H1 (cell line): ENCODE data around the gene CD47. TPM values are rescaled to one million over a fixed set of nuclear protein-coding genes. Genes with fewer than 3 reads are reported as not detected.

Experiments used
- CTCF ChIA-PET: fragments of 300-600 bp; sonication (Branson Sonifier 250); formaldehyde crosslinking; loops from one replicate; lab custom pipeline; 2021; ENCODE audit not compliant: partially characterized antibody; lab: Charles Lee
- POLR2A ChIA-PET: fragments of 300-600 bp; sonication (Branson Sonifier 250); formaldehyde crosslinking; loops from one replicate; lab custom pipeline; 2021; ENCODE audit warnings: inconsistent platforms; ENCODE audit not compliant: partially characterized antibody; lab: Charles Lee
- DNase-seq, 2 experiments: peaks; one replicate each; pipeline versions ENCODE4 v3.0.0 to v3.0.0-alpha.2; 2010 to 2022; ENCODE audit warnings: low spot score in 2 of 2, low read depth in 1 of 2, mixed read lengths in 1 of 2
- FAIRE-seq: peaks from 2 replicates; lab custom pipeline; 2011; peaks lifted over from hg19 to GRCh38; lab: Jason Lieb, UNC
- H2AFZ ChIP-seq: 2 replicates; pipeline ENCODE4 v1.8.1; 2012; ENCODE audit warnings: low read length, inconsistent platforms
- H2AK5ac ChIP-seq: 2 replicates; pipeline ENCODE4 v1.6.1; 2013; ENCODE audit warnings: low read depth, low read length
- H2BK120ac ChIP-seq: replicated peaks from 2 replicates; pipeline ENCODE3; 2013; ENCODE audit warnings: low read depth, low read length, inconsistent platforms
- H2BK12ac ChIP-seq: 2 replicates; pipeline ENCODE4 v1.6.1; 2013; ENCODE audit warnings: low read depth, low read length
- H2BK15ac ChIP-seq: 2 replicates; pipeline ENCODE4 v1.6.1; 2013; ENCODE audit warnings: low read length
- H2BK20ac ChIP-seq: 2 replicates; pipeline ENCODE4 v1.6.1; 2013; ENCODE audit warnings: low read length
- H2BK5ac ChIP-seq: 2 replicates; pipeline ENCODE4 v1.6.1; 2013; ENCODE audit warnings: low read depth, low read length
- H3K14ac ChIP-seq: 2 replicates; pipeline ENCODE4 v1.6.1; 2013; ENCODE audit warnings: inconsistent platforms; ENCODE audit not compliant: insufficient read length
- H3K18ac ChIP-seq: 2 replicates; pipeline ENCODE4 v1.6.1; 2013; ENCODE audit warnings: low read length; ENCODE audit errors: extremely low read depth
- H3K23ac ChIP-seq: 2 replicates; pipeline ENCODE4 v1.6.1; 2013; ENCODE audit warnings: inconsistent platforms; ENCODE audit not compliant: insufficient read length
- H3K23me2 ChIP-seq: 2 replicates; pipeline ENCODE4 v1.6.1; 2013; ENCODE audit warnings: low read depth, low read length
- H3K27ac ChIP-seq: 2 replicates; pipeline ENCODE4 v1.6.1; 2011; ENCODE audit warnings: low read depth, low read length, inconsistent platforms
- H3K27me3 ChIP-seq, 4 experiments: replicated peaks in 1 of 4; 1 replicate in 1 of 4; 2 replicates in 3 of 4; pipeline versions ENCODE4 v1.6.1 to v1.8.1; 2011 to 2013; ENCODE audit warnings: low read length in 3 of 4, mild to moderate bottlenecking in 3 of 4, inconsistent platforms in 2 of 4, mixed read lengths in 2 of 4, moderate library complexity in 1 of 4; ENCODE audit not compliant: control insufficient read depth in 3 of 4, insufficient read depth in 3 of 4; ENCODE audit errors: extremely low read depth in 1 of 4
- H3K36me3 ChIP-seq, 4 experiments: 2 replicates each; pipeline versions ENCODE4 v1.6.1 to v1.8.1; 2011 to 2013; ENCODE audit warnings: mild to moderate bottlenecking in 4 of 4, low read length in 3 of 4, moderate library complexity in 2 of 4, control low read depth in 1 of 4, inconsistent platforms in 1 of 4; ENCODE audit not compliant: insufficient read depth in 4 of 4, control insufficient read depth in 2 of 4
- H3K4ac ChIP-seq: replicated peaks from 2 replicates; pipeline ENCODE3; 2013; ENCODE audit warnings: low read length, low read depth, mixed read lengths, inconsistent platforms; ENCODE audit not compliant: insufficient read length
- H3K4me1 ChIP-seq, 4 experiments: replicated peaks in 1 of 4; 1 replicate in 1 of 4; 2 replicates in 3 of 4; pipeline versions ENCODE4 v1.6.1 to v1.8.1; 2011 to 2013; ENCODE audit warnings: low read length in 3 of 4, inconsistent platforms in 2 of 4, mixed read lengths in 1 of 4; ENCODE audit not compliant: insufficient read depth in 4 of 4, control insufficient read depth in 3 of 4
- H3K4me2 ChIP-seq, 2 experiments: 2 replicates each; pipeline versions ENCODE4 v1.6.1 to v1.8.1; 2011 to 2013; ENCODE audit warnings: low read depth in 2 of 2, low read length in 2 of 2, control low read depth in 1 of 2, inconsistent platforms in 1 of 2, mild to moderate bottlenecking in 1 of 2; ENCODE audit not compliant: insufficient read depth in 1 of 2
- H3K4me3 ChIP-seq, 4 experiments: fragments of 200-600, 300-600 bp in 1 of 4; sonication (generic), shearing (Covaris generic), sonication (Bioruptor Twin) in 1 of 4; 2 replicates each; pipeline versions ENCODE4 v1.5.1 to v1.8.1; 2011 to 2016; ENCODE audit warnings: low read length in 4 of 4, low read depth in 3 of 4, control low read depth in 2 of 4, inconsistent platforms in 2 of 4, mild to moderate bottlenecking in 2 of 4, mixed read lengths in 1 of 4, moderate library complexity in 1 of 4; ENCODE audit not compliant: insufficient read depth in 2 of 4; ENCODE audit errors: extremely low read depth in 1 of 4
- H3K56ac ChIP-seq: replicated peaks from 2 replicates; pipeline ENCODE3; 2013; ENCODE audit warnings: low read depth, mild to moderate bottlenecking, mixed read lengths, low read length, inconsistent platforms; ENCODE audit not compliant: insufficient read length
- H3K79me1 ChIP-seq: 2 replicates; pipeline ENCODE4 v1.6.1; 2013; ENCODE audit warnings: low read depth, low read length, control low read depth
- H3K79me2 ChIP-seq, 2 experiments: 2 replicates each; pipeline versions ENCODE4 v1.6.1 to v1.8.1; 2012 to 2013; ENCODE audit warnings: low read length in 2 of 2, mild to moderate bottlenecking in 2 of 2, inconsistent platforms in 1 of 2; ENCODE audit not compliant: insufficient read depth in 2 of 2, control insufficient read depth in 1 of 2
- H3K9ac ChIP-seq, 4 experiments: replicated peaks in 1 of 4; 1 replicate in 1 of 4; 2 replicates in 3 of 4; pipeline versions ENCODE4 v1.6.1 to v1.8.1; 2011 to 2013; ENCODE audit warnings: low read depth in 3 of 4, low read length in 3 of 4, control low read depth in 2 of 4, mild to moderate bottlenecking in 2 of 4, moderate library complexity in 2 of 4, inconsistent platforms in 1 of 4; ENCODE audit errors: extremely low read depth in 1 of 4
- H3K9me3 ChIP-seq, 2 experiments: 2 replicates each; pipeline versions ENCODE4 v1.6.1 to v1.8.1; 2012 to 2013; ENCODE audit warnings: mild to moderate bottlenecking in 2 of 2, moderate library complexity in 2 of 2, control low read depth in 1 of 2, inconsistent platforms in 1 of 2, low read depth in 1 of 2, low read length in 1 of 2, mixed read lengths in 1 of 2; ENCODE audit not compliant: insufficient read depth in 2 of 2
- H4K20me1 ChIP-seq, 2 experiments: replicated peaks in 1 of 2; 2 replicates each; pipeline versions ENCODE3 to v1.8.1; 2011 to 2013; ENCODE audit warnings: inconsistent platforms in 2 of 2, low read length in 2 of 2, mild to moderate bottlenecking in 1 of 2; ENCODE audit not compliant: insufficient read depth in 2 of 2, control insufficient read depth in 1 of 2
- H4K5ac ChIP-seq: 2 replicates; pipeline ENCODE4 v1.6.1; 2013; ENCODE audit warnings: low read length, low read depth, mixed read lengths, inconsistent platforms; ENCODE audit not compliant: insufficient read length
- H4K8ac ChIP-seq: 2 replicates; pipeline ENCODE4 v1.8.0; 2013; ENCODE audit warnings: mild to moderate bottlenecking, moderate library complexity, low read length, inconsistent platforms; ENCODE audit not compliant: insufficient read depth; ENCODE audit errors: extremely low read depth
- H4K91ac ChIP-seq: replicated peaks from 2 replicates; pipeline ENCODE3; 2013; ENCODE audit warnings: low read length, mixed read lengths, inconsistent platforms; ENCODE audit not compliant: insufficient read length
- GTF2F1 ChIP-seq: IDR thresholded peaks from 2 replicates; pipeline ENCODE4 v1.6.1; 2012; ENCODE audit warnings: low read depth, low read length, improper control_type of control experiment, borderline replicate concordance
- POLR2A ChIP-seq, 2 experiments: IDR thresholded peaks; 1 replicate in 1 of 2; 2 replicates in 1 of 2; pipeline ENCODE4 v1.6.1; 2011; ENCODE audit warnings: low read depth in 2 of 2, low read length in 2 of 2, mild to moderate bottlenecking in 2 of 2; ENCODE audit errors: control extremely low read depth in 1 of 2
- WGBS, 2 experiments: shearing (Covaris generic) in 1 of 2; methylation state at CpG; one replicate each; pipeline versions ENCODE4 v1.1.6 to v1.1.7; 2013 to 2015; ENCODE audit warnings: low lambda C conversion rate in 2 of 2, mixed read lengths in 2 of 2, inconsistent platforms in 1 of 2, low coverage in 1 of 2, missing lambda C conversion rate in 1 of 2; ENCODE audit not compliant: insufficient replicate concordance in 2 of 2, insufficient coverage in 1 of 2, insufficient read length in 1 of 2; ENCODE audit errors: extremely low coverage in 1 of 2, missing lambda C conversion rate in 1 of 2; 5-methylcytosine and 5-hydroxymethylcytosine counted together
- polyA plus RNA-seq, 7 experiments: library from polyadenylated mRNA; depleted of rRNA in 3 of 7; stranded (reverse) in 5 of 7; unstranded in 2 of 7; fragments of >200 nt in 5 of 7; fragments of 200-250 nt in 2 of 7; gene quantifications; 1 replicate in 5 of 7; 2 replicates in 1 of 7; 4 replicates in 1 of 7; pipeline versions ENCODE4 v1.2.1 to v1.2.3, GENCODE V29; 2011 to 2013; ENCODE audit warnings: missing spikeins in 2 of 7, mixed read lengths in 2 of 7
- total RNA-seq: library from RNA; stranded (reverse); fragmentation: NEBNext Ultra II Directional; extraction: Animal tissue kit (Norgen Biotek cat#: 25700); gene quantifications from 2 replicates; pipeline ENCODE4 v1.2.1, GENCODE V29; 2021

CD47 gene
- total and polyA plus RNA-seq, 2 of the 8 experiments (the other 6 are each of a cell fraction or from before 2014, with no cell fraction given): 14.4 to 19.3 TPM

DNA sequence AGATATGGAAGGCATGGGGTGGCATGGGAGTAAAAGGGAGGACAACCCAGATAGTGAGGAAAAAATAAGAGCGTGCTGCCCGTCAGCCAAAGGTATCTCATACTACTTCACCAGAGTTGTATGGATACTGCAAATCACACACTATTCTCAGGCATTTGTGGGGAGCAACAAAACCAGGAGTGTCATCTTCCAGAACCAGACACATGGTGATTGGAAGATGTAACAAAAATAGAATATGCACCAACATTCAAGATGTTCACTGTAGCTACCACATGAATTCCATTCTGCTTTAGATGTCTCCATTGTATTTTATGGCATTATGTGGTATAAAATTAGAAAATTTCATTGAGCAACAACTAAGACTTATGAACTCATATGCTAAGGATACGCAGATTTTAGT lies 34.9 kb downstream of the CD47 start:
- no peak overlapping the region for H2BK120ac ChIP-seq
- no peaks in the 10 kb centered on the region for H3K79me1 ChIP-seq
- no peak overlapping the region for H3K27ac ChIP-seq
- no peak overlapping the region for H4K5ac ChIP-seq
- H2AK5ac ChIP-seq: no peak overlapping the region
- H3K4me2 ChIP-seq: no peak overlapping the region
- no peaks in the 10 kb centered on the region for H3K27me3 ChIP-seq
- no peaks in the 10 kb centered on the region for H4K20me1 ChIP-seq
- no peak for FAIRE-seq
- H3K56ac ChIP-seq: no peak overlapping the region
- H3K23ac ChIP-seq: no peak overlapping the region
- ChIA-PET CTCF (interaction anchor here (0.6 kb wide), 1 partner anchor 377 kb away, joined by 3 read pairs; no protein-coding TSS in a partner anchor), POLR2A (no interaction called here)
- H3K36me3 ChIP-seq: no peaks in the 10 kb centered on the region
- no peak overlapping the region for H3K18ac ChIP-seq
- H3K9ac ChIP-seq: no peak overlapping the region
- H4K91ac ChIP-seq: no peak overlapping the region
- H2BK15ac ChIP-seq: no peak overlapping the region
- no peaks in the 10 kb centered on the region for H3K9me3 ChIP-seq
- no peak overlapping the region for H3K14ac ChIP-seq
- H3K4ac ChIP-seq: no peak overlapping the region
- 93% methylated on average over 3 of the region's 3 CpGs; no CpG with 5 or more reads in 1 of the 2 experiments for WGBS, 2 experiments
- no peak overlapping the region for H2BK5ac ChIP-seq
- H3K4me3 ChIP-seq: no peak overlapping the region
- H3K4me1 ChIP-seq: peaks cover 0 to 4% (median 1%) of the 10 kb centered on the region in 4 experiments; a peak in 2 of 7 replicates
- DNase-seq: no peak
- no peak overlapping the region for H2BK20ac ChIP-seq
- H4K8ac ChIP-seq: no peak overlapping the region
- H3K23me2 ChIP-seq: no peaks in the 10 kb centered on the region; the same call in 1 of the 2 replicates
- H2AFZ ChIP-seq: no peak overlapping the region
- no peak overlapping the region for H2BK12ac ChIP-seq
- no peaks in the 10 kb centered on the region for H3K79me2 ChIP-seq
- no peak for TF ChIP-seq POLR2A (IDR thresholded peaks at IDR 0.05; ENCODE audit: control extremely low read depth in 1 of 2, low read depth in 2 of 2, low read length in 2 of 2)
- TF ChIP-seq GTF2F1: no peak
- TF ChIP-seq, all 59 proteins: peak for 0
